Common myeloid progenitor, CD34-positive (primary cell): ENCODE results near the gene MYO15A.

Experiments used
- CTCF ChIA-PET: fragments of 350-600 bp; sonication (Branson Sonifier 250); formaldehyde crosslinking; loops from one replicate; lab custom pipeline; 2021; ENCODE audit warnings: antibody characterized with exemption; lab: Charles Lee
- POLR2A ChIA-PET: fragments of 350-600 bp; sonication (Branson Sonifier 250); formaldehyde crosslinking; loops from one replicate; lab custom pipeline; 2021; ENCODE audit warnings: antibody characterized with exemption; lab: Charles Lee
- DNase-seq, 3 donors: peaks; one replicate each; pipeline versions ENCODE4 v3.0.0 to v3.0.0-alpha.2; 2013
- H3K27ac ChIP-seq, 2 experiments: 1 replicate in 1 of 2; 2 replicates in 1 of 2; pipeline ENCODE4 v1.7.0; 2013; ENCODE audit warnings: inconsistent platforms in 2 of 2, low read length in 2 of 2, mild to moderate bottlenecking in 2 of 2, low read depth in 1 of 2, moderate library complexity in 1 of 2; ENCODE audit not compliant: severe bottlenecking in 2 of 2, insufficient read depth in 1 of 2, poor library complexity in 1 of 2
- H3K27me3 ChIP-seq, 5 experiments: replicated peaks in 2 of 5; 1 replicate in 3 of 5; 2 replicates in 2 of 5; pipeline versions ENCODE4 v1.6.1 to v1.7.0; 2013; ENCODE audit warnings: low read length in 4 of 5, mild to moderate bottlenecking in 2 of 5, moderate library complexity in 2 of 5, inconsistent platforms in 1 of 5; ENCODE audit not compliant: insufficient read depth in 5 of 5, control insufficient read depth in 4 of 5
- H3K36me3 ChIP-seq, 4 experiments: 1 replicate in 2 of 4; 2 replicates in 2 of 4; pipeline versions ENCODE4 v1.6.1 to v1.7.0; 2013; ENCODE audit warnings: low read length in 3 of 4, control low read depth in 1 of 4, mild to moderate bottlenecking in 1 of 4; ENCODE audit not compliant: control insufficient read depth in 4 of 4, insufficient read depth in 4 of 4
- H3K4me1 ChIP-seq, 4 experiments: 1 replicate in 3 of 4; 2 replicates in 1 of 4; pipeline versions ENCODE4 v1.6.1 to v1.7.1; 2013; ENCODE audit warnings: low read length in 3 of 4, mild to moderate bottlenecking in 3 of 4, control low read depth in 1 of 4, inconsistent platforms in 1 of 4, moderate library complexity in 1 of 4; ENCODE audit not compliant: control insufficient read depth in 4 of 4, insufficient read depth in 4 of 4; ENCODE audit errors: control extremely low read depth in 1 of 4
- H3K4me3 ChIP-seq, 7 experiments: 1 replicate in 4 of 7; 2 replicates in 3 of 7; pipeline versions ENCODE4 v1.5.1 to v1.7.0; 2013; ENCODE audit warnings: mild to moderate bottlenecking in 7 of 7, low read length in 6 of 7, moderate library complexity in 6 of 7, inconsistent platforms in 2 of 7, low read depth in 2 of 7, control low read depth in 1 of 7; ENCODE audit not compliant: insufficient read depth in 4 of 7, control insufficient read depth in 1 of 7; ENCODE audit errors: extremely low read depth in 1 of 7
- H3K9me3 ChIP-seq, 5 experiments: 1 replicate in 4 of 5; 2 replicates in 1 of 5; pipeline versions ENCODE4 v1.6.1 to v1.7.1; 2013; ENCODE audit warnings: low read length in 4 of 5, mild to moderate bottlenecking in 2 of 5, inconsistent platforms in 1 of 5, low read depth in 1 of 5, moderate library complexity in 1 of 5; ENCODE audit not compliant: control insufficient read depth in 4 of 5, insufficient read depth in 2 of 5; ENCODE audit errors: control extremely low read depth in 1 of 5
- WGBS: methylation state at CpG from one replicate; pipeline ENCODE4 v1.1.5; 2013; ENCODE audit not compliant: insufficient coverage; 5-methylcytosine and 5-hydroxymethylcytosine counted together

The MYO15A gene

GRCh38 chr17:18087610-18088491, 20.7 kb upstream of the MYO15A start, which contains the start of gene DRG2:
Gene DRG2 (plus strand): TSS chr17:18087948. CDS start chr17:18088024, 76 bp downstream.
- peak; percentile 92 to 94 (median 93) for DNase-seq
- WGBS, result 2% methylated on average over 40 of the region's 52 CpGs
- Histone ChIP-seq H3K9me3 (no peaks in the 10 kb centered on the region), H3K36me3 (peaks cover 0 to 7% (median 5%) of the 10 kb centered on the region in 4 experiments), H3K4me3 (peak within 1 kb of the TSS; percentile 71 to 96 (median 89)), H3K4me1 (peaks cover 6 to 15% (median 9%) of the 10 kb centered on the region in 4 experiments), H3K27ac (peak within 1 kb of the TSS; percentile 50 to 86), H3K27me3 (no peaks in the 10 kb centered on the region)
- POLR2A ChIA-PET, result no interaction called here
- CTCF ChIA-PET, result interaction anchor here (1.7 to 2.7 kb wide), 2 partner anchors 14 to 22 kb away, joined by 6 to 11 read pairs; no protein-coding TSS in a partner anchor

- ChIA-PET CTCF (interaction anchor here (1.7 to 2.7 kb wide), 2 partner anchors 12 to 21 kb away, joined by 6 to 11 read pairs; no protein-coding TSS in a partner anchor), POLR2A (no interaction called here)
- H3K4me1 ChIP-seq, result peaks cover 6 to 15% (median 9%) of the 10 kb centered on the region in 4 experiments
- no peak overlapping the region for H3K27ac ChIP-seq
- no peaks in the 10 kb centered on the region for H3K27me3 ChIP-seq
- 100% methylated on average over 2 of the region's 2 CpGs for WGBS
- peaks cover 2 to 19% (median 17%) of the 10 kb centered on the region in 4 experiments for H3K36me3 ChIP-seq
- H3K9me3 ChIP-seq, result no peaks in the 10 kb centered on the region
- no peak for DNase-seq
- H3K4me3 ChIP-seq, result no peak overlapping the region
Observed at GRCh38 chr17:18089613-18090012, 18.9 kb upstream of the MYO15A start.

GRCh38 chr17:18093616-18094408, 14.7 kb upstream of the MYO15A start:
- peak; percentile 56 to 77 (median 76) for DNase-seq
- no peaks in the 10 kb centered on the region for H3K27me3 ChIP-seq
- no peaks in the 10 kb centered on the region for H3K9me3 ChIP-seq
- 93% methylated on average over 10 of the region's 15 CpGs for WGBS
- ChIA-PET POLR2A (no interaction called here), CTCF (interaction anchor here (0.7 to 2.7 kb wide), 2 partner anchors 11 to 15 kb away, joined by 3 to 7 read pairs; no protein-coding TSS in a partner anchor)
- H3K27ac ChIP-seq, result no peak overlapping the region
- no peak overlapping the region for H3K4me3 ChIP-seq
- H3K36me3 ChIP-seq, result peaks cover 10 to 52% (median 51%) of the 10 kb centered on the region in 4 experiments
- H3K4me1 ChIP-seq, result peaks cover 0 to 2% (median under 1%) of the 10 kb centered on the region in 4 experiments

- POLR2A ChIA-PET, result no interaction called here
- H3K36me3 ChIP-seq, result peaks cover 10 to 58% (median 56%) of the 10 kb centered on the region in 4 experiments
- H3K4me1 ChIP-seq, result no peaks in the 10 kb centered on the region
Observed at GRCh38 chr17:18094409-18094807, 14.1 kb upstream of the MYO15A start.

GRCh38 chr17:18099516-18099915, 9.0 kb upstream of the MYO15A start:
- H3K27ac ChIP-seq, result no peak overlapping the region

More at GRCh38 chr17:18094409-18094807, 14.1 kb upstream of the MYO15A start:
- 95% methylated on average over 10 of the region's 10 CpGs for whole genome bisulfite sequencing
- DNase-seq, result no peak
- Histone ChIP-seq H3K27me3 (no peaks in the 10 kb centered on the region), H3K27ac (no peak overlapping the region), H3K4me3 (no peak overlapping the region), H3K9me3 (no peaks in the 10 kb centered on the region)
- CTCF ChIA-PET, result interaction anchor here (0.7 to 2.7 kb wide), 2 partner anchors 10 to 16 kb away, joined by 3 to 7 read pairs; no protein-coding TSS in a partner anchor

GRCh38 chr17:18100616-18101015, 7.9 kb upstream of the MYO15A start:
- no peak overlapping the region for H3K4me3 ChIP-seq
- no peak for DNase-seq
- H3K27me3 ChIP-seq, result no peaks in the 10 kb centered on the region
- CTCF ChIA-PET, result interaction anchor here (3.2 kb wide), 1 partner anchor 11 kb away, joined by 11 read pairs; no protein-coding TSS in a partner anchor
- peaks cover 0 to 13% (median 12%) of the 10 kb centered on the region in 4 experiments for H3K4me1 ChIP-seq
- POLR2A ChIA-PET, result interaction anchor here (1.2 kb wide), 1 partner anchor 9 kb away, joined by 4 read pairs; no protein-coding TSS in a partner anchor
- 88% methylated on average over 10 of the region's 10 CpGs for WGBS
- peaks cover 10 to 86% (median 68%) of the 10 kb centered on the region in 4 experiments for H3K36me3 ChIP-seq
- H3K9me3 ChIP-seq, result no peaks in the 10 kb centered on the region
- H3K27ac ChIP-seq, result no peak overlapping the region

More at GRCh38 chr17:18099516-18099915, 9.0 kb upstream of the MYO15A start:
- H3K4me1 ChIP-seq, result peaks cover 0 to 13% (median 12%) of the 10 kb centered on the region in 4 experiments
- POLR2A ChIA-PET, result no interaction called here
- H3K27me3 ChIP-seq, result no peaks in the 10 kb centered on the region
- WGBS, result 94% methylated on average over 13 of the region's 14 CpGs
- no peaks in the 10 kb centered on the region for H3K9me3 ChIP-seq
- H3K36me3 ChIP-seq, result peaks cover 10 to 76% (median 65%) of the 10 kb centered on the region in 4 experiments
- CTCF ChIA-PET, result no interaction called here
- DNase-seq, result no peak
- no peak overlapping the region for H3K4me3 ChIP-seq
